PC-9 (cell line): ENCODE results near the gene CTNND2. TPM values are rescaled to one million over a fixed set of nuclear protein-coding genes. Genes with fewer than 3 reads are reported as not detected.

Source experiments
- BruUV-seq: library from RNA; stranded (reverse); fragments of 400-500 nt; replicated peaks from 2 replicates; lab custom pipeline; 2021; lab: Mats Ljungman, UMichigan
- CTCF ChIA-PET: fragments of 300-600 bp; sonication (Branson Sonifier 250); formaldehyde crosslinking; loops from one replicate; lab custom pipeline; 2022; ENCODE audit warnings: antibody characterized with exemption; lab: Charles Lee
- POLR2A ChIA-PET: fragments of 300-600 bp; sonication (Branson Sonifier 250); formaldehyde crosslinking; loops from one replicate; lab custom pipeline; 2022; ENCODE audit warnings: antibody characterized with exemption; ENCODE audit not compliant: unreplicated experiment; lab: Charles Lee
- DNase-seq, 2 experiments: peaks; one replicate each; pipeline versions ENCODE4 v3.0.0 to v3.0.0-alpha.2; 2015 to 2022; ENCODE audit warnings: mixed read lengths in 1 of 2
- H2AFZ ChIP-seq: fragments of 200-600 bp; sonication (generic); 2 replicates; pipeline ENCODE4 v1.8.1; 2017; ENCODE audit warnings: antibody characterized with exemption
- H3F3A ChIP-seq: fragments of 200-600 bp; sonication (generic); 2 replicates; pipeline ENCODE4 v1.8.1; 2017; ENCODE audit warnings: antibody characterized with exemption, mild to moderate bottlenecking, low read depth; ENCODE audit not compliant: insufficient read depth
- H3K27ac ChIP-seq: fragments of 200-600 bp; sonication (generic); 2 replicates; pipeline ENCODE4 v1.6.1; 2016; ENCODE audit warnings: mixed run types
- H3K27me3 ChIP-seq: fragments of 200-600 bp; sonication (generic); 2 replicates; pipeline ENCODE4 v1.6.1; 2016; ENCODE audit warnings: low read depth, mixed run types; ENCODE audit not compliant: insufficient read depth
- H3K36me3 ChIP-seq: fragments of 200-600 bp; sonication (generic); 2 replicates; pipeline ENCODE4 v1.6.1; 2016; ENCODE audit warnings: low read depth, mixed run types
- H3K4me1 ChIP-seq: fragments of 200-600 bp; sonication (generic); replicated peaks from 2 replicates; pipeline ENCODE4 v1.6.1; 2016; ENCODE audit warnings: mixed run types; ENCODE audit not compliant: insufficient read depth
- H3K4me2 ChIP-seq: fragments of 200-600 bp; sonication (generic); 2 replicates; pipeline ENCODE4 v1.6.1; 2017; ENCODE audit warnings: mixed run types
- H3K4me3 ChIP-seq: fragments of 200-600 bp; sonication (generic); 2 replicates; pipeline ENCODE4 v1.6.1; 2016; ENCODE audit warnings: mixed run types
- H3K79me2 ChIP-seq: fragments of 200-600 bp; sonication (generic); 2 replicates; pipeline ENCODE4 v1.6.1; 2017; ENCODE audit warnings: low read depth, mixed run types
- H3K9me2 ChIP-seq: fragments of 200-600 bp; sonication (generic); 2 replicates; pipeline ENCODE4 v1.8.1; 2017; ENCODE audit warnings: mild to moderate bottlenecking; ENCODE audit not compliant: insufficient read depth
- H3K9me3 ChIP-seq: fragments of 200-600 bp; sonication (generic); 2 replicates; pipeline ENCODE4 v1.8.1; 2016; ENCODE audit warnings: low read depth; ENCODE audit not compliant: insufficient read depth
- H4K20me1 ChIP-seq: fragments of 200-600 bp; sonication (generic); 2 replicates; pipeline ENCODE4 v1.8.1; 2017; ENCODE audit not compliant: insufficient read depth
- CTCF ChIP-seq: fragments of 200-600 bp; sonication (generic); conservative IDR thresholded peaks from 2 replicates; pipeline ENCODE4 v1.6.1; 2017; ENCODE audit warnings: mixed run types, antibody characterized with exemption, mild to moderate bottlenecking, moderate library complexity
- EZH2 ChIP-seq: fragments of 200-600 bp; sonication (generic); IDR thresholded peaks from 2 replicates; pipeline ENCODE4 v1.8.0; 2017; ENCODE audit warnings: antibody characterized with exemption, low read depth
- intact Hi-C: fragments of 100-400 bp; cut with micrococcal nuclease; formaldehyde crosslinking; loops from one replicate; pipeline ENCODE4 v1.10.0; 2022; ENCODE audit not compliant: unreplicated experiment
- total RNA-seq: library from RNA; stranded (reverse); gene quantifications from 2 replicates; pipeline ENCODE4 v1.2.3, GENCODE V29; 2021

Gene CTNND2
- total RNA-seq, 1 experiment from 2014 or later: not detected

- ChIA-PET POLR2A (no interaction called here), CTCF (no interaction called here)
- H3K4me3 ChIP-seq: no peak overlapping the region
- BruUV-seq: no TSS peak
- TF ChIP-seq CTCF (no peak), EZH2 (no peak)
- H3K9me3 ChIP-seq: no peaks in the 10 kb centered on the region
- no peak overlapping the region for H2AFZ ChIP-seq
- intact Hi-C loops: no loop called here
- no peaks in the 10 kb centered on the region for H3K79me2 ChIP-seq
- no peaks in the 10 kb centered on the region for H3K36me3 ChIP-seq
- no peak for DNase-seq
- no peaks in the 10 kb centered on the region for H3K4me1 ChIP-seq
- no peaks in the 10 kb centered on the region for H3K27me3 ChIP-seq
- no peaks in the 10 kb centered on the region for H3F3A ChIP-seq
- no peak overlapping the region for H3K4me2 ChIP-seq
- H3K27ac ChIP-seq: no peak overlapping the region
- H4K20me1 ChIP-seq: no peaks in the 10 kb centered on the region
- H3K9me2 ChIP-seq: no peaks in the 10 kb centered on the region
Observed at GRCh38 chr5:11607944-11608483, 296.2 kb downstream of the CTNND2 start.

- Histone ChIP-seq H3K27me3 (no peaks in the 10 kb centered on the region), H3K4me3 (no peak overlapping the region), H3K9me3 (no peaks in the 10 kb centered on the region), H3K4me1 (no peaks in the 10 kb centered on the region), H3K79me2 (no peaks in the 10 kb centered on the region), H3K36me3 (no peaks in the 10 kb centered on the region), H3K4me2 (no peak overlapping the region), H3K9me2 (no peaks in the 10 kb centered on the region), H2AFZ (no peak overlapping the region), H4K20me1 (0 out of 2 replicates have a peak, but pooled peaks cover 5% of the 10 kb centered on the region), H3F3A (no peaks in the 10 kb centered on the region), H3K27ac (no peak overlapping the region)
- intact Hi-C loops: no loop called here
- POLR2A ChIA-PET: interaction anchor here (0.6 kb wide), 1 partner anchor 1060 kb away, joined by 4 read pairs; no protein-coding TSS in a partner anchor
- no TSS peak for BruUV-seq
- DNase-seq: no peak
- CTCF ChIA-PET: no interaction called here
- no peak for TF ChIP-seq CTCF
- no peak for TF ChIP-seq EZH2
Observed at GRCh38 chr5:11602298-11602697, 301.9 kb downstream of the CTNND2 start.

GRCh38 chr5:11599499-11599898 is 304.7 kb downstream of the CTNND2 start:
- no peaks in the 10 kb centered on the region for H3K4me1 ChIP-seq
- no TSS peak for BruUV-seq
- no peak for DNase-seq
- H3K27ac ChIP-seq: no peak overlapping the region
- no peaks in the 10 kb centered on the region for H3K9me2 ChIP-seq
- H3F3A ChIP-seq: no peaks in the 10 kb centered on the region
- H4K20me1 ChIP-seq: 0 out of 2 replicates have a peak, but pooled peaks cover 5% of the 10 kb centered on the region
- no peak for TF ChIP-seq CTCF
- TF ChIP-seq EZH2: no peak
- intact Hi-C loops: no loop called here
- H3K4me2 ChIP-seq: no peak overlapping the region
- H3K79me2 ChIP-seq: no peaks in the 10 kb centered on the region
- H3K27me3 ChIP-seq: no peaks in the 10 kb centered on the region
- ChIA-PET CTCF (no interaction called here), POLR2A (no interaction called here)
- H2AFZ ChIP-seq: no peak overlapping the region
- no peak overlapping the region for H3K4me3 ChIP-seq
- no peaks in the 10 kb centered on the region for H3K9me3 ChIP-seq
- H3K36me3 ChIP-seq: no peaks in the 10 kb centered on the region
